Activated naive CD8-positive, alpha-beta T cell treated with anti-CD3 and anti-CD28 coated beads, Interleukin-2, amount 10 ng/mL, durations not matched to agents 7 days and 5 days (primary cell): ENCODE results near the gene SLC1A7. TPM values are rescaled to one million over a fixed set of nuclear protein-coding genes. Genes with fewer than 3 reads are reported as not detected.

Source experiments
- ATAC-seq: fragments of 150-1000 bp; cut with Tn5 transposase; one replicate; pipeline ENCODE4 v1.10.0; 2021; ENCODE audit warnings: low read depth, moderate library complexity
- POLR2A ChIA-PET: fragments of 350-600 bp; sonication (Branson Sonifier 250); formaldehyde crosslinking; loops from one replicate; lab custom pipeline; 2021; ENCODE audit warnings: antibody characterized with exemption; lab: Charles Lee
- DNase-seq: peaks from one replicate; pipeline ENCODE4 v3.0.0; 2021
- H3K27ac Mint-ChIP-seq: one replicate; pipeline ENCODE4 v1.8.0; 2022; ENCODE audit warnings: mild to moderate bottlenecking, mixed read lengths
- H3K27me3 Mint-ChIP-seq: one replicate; pipeline ENCODE4 v1.8.0; 2022; ENCODE audit warnings: mild to moderate bottlenecking, moderate library complexity, mixed read lengths
- H3K36me3 Mint-ChIP-seq: one replicate; pipeline ENCODE4 v1.8.0; 2021; ENCODE audit warnings: mild to moderate bottlenecking, mixed read lengths
- H3K4me1 Mint-ChIP-seq: one replicate; pipeline ENCODE4 v1.8.0; 2021; ENCODE audit warnings: mixed read lengths
- H3K4me3 Mint-ChIP-seq: one replicate; pipeline ENCODE4 v1.8.0; 2022; ENCODE audit warnings: mild to moderate bottlenecking, moderate library complexity, mixed read lengths
- H3K9me3 Mint-ChIP-seq: one replicate; pipeline ENCODE4 v1.8.0; 2021; ENCODE audit warnings: mixed read lengths
- total RNA-seq, 2 experiments: library from RNA; stranded (reverse); gene quantifications; one replicate each; pipeline ENCODE4 v1.2.3, GENCODE V29; 2021

Gene SLC1A7
- total RNA-seq, 2 experiments from 2014 or later, result not detected

- DNase-seq, result no peak
- no peaks in the 10 kb centered on the region for H3K36me3 Mint-ChIP-seq
- peak overlapping the region; percentile 36 for H3K27ac Mint-ChIP-seq
Observed at GRCh38 chr1:53082826-53083455, 59.5 kb downstream of the SLC1A7 start.

GRCh38 chr1:53081384-53082066, 60.9 kb downstream of the SLC1A7 start:
- ATAC-seq, result no peak
- no peak overlapping the region for H3K4me3 Mint-ChIP-seq
- POLR2A ChIA-PET, result no interaction called here
- no peaks in the 10 kb centered on the region for H3K9me3 Mint-ChIP-seq
- H3K4me1 Mint-ChIP-seq, result peaks cover 2% of the 10 kb centered on the region
- no peak for DNase-seq
- H3K27me3 Mint-ChIP-seq, result no peaks in the 10 kb centered on the region
- H3K36me3 Mint-ChIP-seq, result no peaks in the 10 kb centered on the region
- H3K27ac Mint-ChIP-seq, result no peak overlapping the region

More at GRCh38 chr1:53082826-53083455, 59.5 kb downstream of the SLC1A7 start:
- no peaks in the 10 kb centered on the region for H3K27me3 Mint-ChIP-seq
- H3K9me3 Mint-ChIP-seq, result no peaks in the 10 kb centered on the region
- H3K4me1 Mint-ChIP-seq, result peaks cover 2% of the 10 kb centered on the region
- ATAC-seq, result no peak
- no peak overlapping the region for H3K4me3 Mint-ChIP-seq
- POLR2A ChIA-PET, result no interaction called here

GRCh38 chr1:53080769-53081168, 61.7 kb downstream of the SLC1A7 start:
- Mint-ChIP-seq H3K27ac (no peak overlapping the region), H3K27me3 (no peaks in the 10 kb centered on the region), H3K36me3 (no peaks in the 10 kb centered on the region), H3K9me3 (no peaks in the 10 kb centered on the region), H3K4me1 (peaks cover 2% of the 10 kb centered on the region), H3K4me3 (no peak overlapping the region)
- POLR2A ChIA-PET, result no interaction called here
- DNase-seq (no peak), ATAC-seq (no peak)

- DNase-seq (no peak), ATAC-seq (no peak)
- POLR2A ChIA-PET, result interaction anchor here (0.5 kb wide), 1 partner anchor 411 kb away, joined by 4 read pairs; no protein-coding TSS in a partner anchor
- peaks cover 2% of the 10 kb centered on the region for H3K4me1 Mint-ChIP-seq
- no peak overlapping the region for H3K27ac Mint-ChIP-seq
- no peaks in the 10 kb centered on the region for H3K27me3 Mint-ChIP-seq
- no peaks in the 10 kb centered on the region for H3K9me3 Mint-ChIP-seq
- no peak overlapping the region for H3K4me3 Mint-ChIP-seq
- H3K36me3 Mint-ChIP-seq, result no peaks in the 10 kb centered on the region
Observed at GRCh38 chr1:53080041-53080440, 62.4 kb downstream of the SLC1A7 start.

- no peaks in the 10 kb centered on the region for H3K9me3 Mint-ChIP-seq
- no peak overlapping the region for H3K27ac Mint-ChIP-seq
- DNase-seq (no peak), ATAC-seq (no peak)
- H3K36me3 Mint-ChIP-seq, result no peaks in the 10 kb centered on the region
- no peak overlapping the region for H3K4me3 Mint-ChIP-seq
- H3K27me3 Mint-ChIP-seq, result no peaks in the 10 kb centered on the region
- H3K4me1 Mint-ChIP-seq, result peaks cover 2% of the 10 kb centered on the region
- POLR2A ChIA-PET, result no interaction called here
Observed at GRCh38 chr1:53079251-53079650, 63.2 kb downstream of the SLC1A7 start.

GRCh38 chr1:53078333-53079101, 63.9 kb downstream of the SLC1A7 start:
- POLR2A ChIA-PET, result no interaction called here
- Mint-ChIP-seq H3K27ac (no peak overlapping the region), H3K9me3 (no peaks in the 10 kb centered on the region), H3K4me3 (no peak overlapping the region), H3K36me3 (no peaks in the 10 kb centered on the region), H3K27me3 (no peaks in the 10 kb centered on the region), H3K4me1 (peaks cover 2% of the 10 kb centered on the region)
- ATAC-seq (no peak), DNase-seq (no peak)

GRCh38 chr1:53077599-53077965, 64.9 kb downstream of the SLC1A7 start:
- Mint-ChIP-seq H3K4me3 (no peak overlapping the region), H3K4me1 (no peaks in the 10 kb centered on the region), H3K9me3 (no peaks in the 10 kb centered on the region), H3K27ac (no peak overlapping the region), H3K27me3 (no peaks in the 10 kb centered on the region), H3K36me3 (no peaks in the 10 kb centered on the region)
- no peak for ATAC-seq
- POLR2A ChIA-PET, result no interaction called here
- DNase-seq, result no peak

GRCh38 chr1:53076721-53077598, 65.5 kb downstream of the SLC1A7 start:
- ATAC-seq (no peak), DNase-seq (no peak)
- H3K4me3 Mint-ChIP-seq, result no peak overlapping the region
- H3K27me3 Mint-ChIP-seq, result no peaks in the 10 kb centered on the region
- no peak overlapping the region for H3K27ac Mint-ChIP-seq
- no peaks in the 10 kb centered on the region for H3K36me3 Mint-ChIP-seq
- H3K4me1 Mint-ChIP-seq, result no peaks in the 10 kb centered on the region
- POLR2A ChIA-PET, result no interaction called here
- H3K9me3 Mint-ChIP-seq, result no peaks in the 10 kb centered on the region

GRCh38 chr1:53076165-53076564, 66.3 kb downstream of the SLC1A7 start:
- no peak overlapping the region for H3K4me3 Mint-ChIP-seq
- no peaks in the 10 kb centered on the region for H3K36me3 Mint-ChIP-seq
- H3K9me3 Mint-ChIP-seq, result no peaks in the 10 kb centered on the region
- DNase-seq (peak; percentile 22), ATAC-seq (no peak)
- H3K4me1 Mint-ChIP-seq, result no peaks in the 10 kb centered on the region
- no peak overlapping the region for H3K27ac Mint-ChIP-seq
- POLR2A ChIA-PET, result no interaction called here
- H3K27me3 Mint-ChIP-seq, result no peaks in the 10 kb centered on the region

- no peaks in the 10 kb centered on the region for H3K27me3 Mint-ChIP-seq
- H3K4me3 Mint-ChIP-seq, result no peak overlapping the region
- H3K27ac Mint-ChIP-seq, result no peak overlapping the region
- DNase-seq (peak; percentile 17), ATAC-seq (no peak)
- POLR2A ChIA-PET, result no interaction called here
- no peaks in the 10 kb centered on the region for H3K36me3 Mint-ChIP-seq
- no peaks in the 10 kb centered on the region for H3K4me1 Mint-ChIP-seq
- no peaks in the 10 kb centered on the region for H3K9me3 Mint-ChIP-seq
Observed at GRCh38 chr1:53075761-53076163, 66.7 kb downstream of the SLC1A7 start.

GRCh38 chr1:53075206-53075605, 67.2 kb downstream of the SLC1A7 start:
- H3K27ac Mint-ChIP-seq, result no peak overlapping the region
- H3K27me3 Mint-ChIP-seq, result no peaks in the 10 kb centered on the region
- no peak overlapping the region for H3K4me3 Mint-ChIP-seq
- no peaks in the 10 kb centered on the region for H3K4me1 Mint-ChIP-seq
- POLR2A ChIA-PET, result no interaction called here
- H3K9me3 Mint-ChIP-seq, result no peaks in the 10 kb centered on the region
- no peaks in the 10 kb centered on the region for H3K36me3 Mint-ChIP-seq
- DNase-seq (peak; percentile 21), ATAC-seq (no peak)

GRCh38 chr1:53074313-53075154, 67.9 kb downstream of the SLC1A7 start:
- Mint-ChIP-seq H3K9me3 (no peaks in the 10 kb centered on the region), H3K27ac (no peak overlapping the region), H3K4me3 (no peak overlapping the region), H3K4me1 (no peaks in the 10 kb centered on the region), H3K36me3 (no peaks in the 10 kb centered on the region), H3K27me3 (no peaks in the 10 kb centered on the region)
- ATAC-seq, result no peak
- POLR2A ChIA-PET, result no interaction called here
- no peak for DNase-seq
